Measurements from ENCODE around the gene CEMIP2.
A peak's percentile ranks its signal among the peaks of the same experiment; 100 is the strongest.

CEMIP2 gene

GRCh38 chr9:71772726-71773125 lies 4.4 kb upstream of the CEMIP2 start:
- DNase-seq: no peak

GRCh38 chr9:71770170-71770569 lies 1.9 kb upstream of the CEMIP2 start:
- DNase-seq: no peak

GRCh38 chr9:71769175-71770161 lies 1.2 kb upstream of the CEMIP2 start:
- peak; percentile 74 for DNase-seq

GRCh38 chr9:71767776-71768321 lies 464 bp downstream of the CEMIP2 start:
- DNase-seq: peak; percentile 21

- DNase-seq: no peak
Measured at GRCh38 chr9:71767163-71767775, 1.0 kb downstream of the CEMIP2 start.

GRCh38 chr9:71766663-71767062 lies 1.6 kb downstream of the CEMIP2 start:
- peak; percentile 25 for DNase-seq

GRCh38 chr9:71765693-71766092 lies 2.6 kb downstream of the CEMIP2 start:
- DNase-seq: peak; percentile 35

GRCh38 chr9:71764891-71765290 lies 3.4 kb downstream of the CEMIP2 start:
- DNase-seq: no peak

- no peak for DNase-seq
Measured at GRCh38 chr9:71764463-71764862, 3.9 kb downstream of the CEMIP2 start.

GRCh38 chr9:71763832-71764231 lies 4.5 kb downstream of the CEMIP2 start:
- DNase-seq: peak; percentile 51

GRCh38 chr9:71762900-71763653 lies 5.2 kb downstream of the CEMIP2 start:
- DNase-seq: no peak

GRCh38 chr9:71761938-71762353 lies 6.4 kb downstream of the CEMIP2 start:
- peak; percentile 23 for DNase-seq

- DNase-seq: no peak
Measured at GRCh38 chr9:71760901-71761300, 7.4 kb downstream of the CEMIP2 start.

GRCh38 chr9:71758785-71759184 lies 9.5 kb downstream of the CEMIP2 start:
- DNase-seq: peak; percentile 54

- no peak for DNase-seq
Measured at GRCh38 chr9:71758277-71758676, 10.0 kb downstream of the CEMIP2 start.

- DNase-seq: peak; percentile 37
Measured at GRCh38 chr9:71756753-71757152, 11.6 kb downstream of the CEMIP2 start.

- DNase-seq: peak; percentile 21
Measured at GRCh38 chr9:71755869-71756268, 12.4 kb downstream of the CEMIP2 start.

- DNase-seq: no peak
Measured at GRCh38 chr9:71755230-71755629, 13.1 kb downstream of the CEMIP2 start.

- no peak for DNase-seq
Measured at GRCh38 chr9:71754151-71754550, 14.2 kb downstream of the CEMIP2 start.

- DNase-seq: no peak
Measured at GRCh38 chr9:71752928-71753327, 15.4 kb downstream of the CEMIP2 start.

GRCh38 chr9:71752352-71752751 lies 16.0 kb downstream of the CEMIP2 start:
- no peak for DNase-seq

GRCh38 chr9:71748280-71748743 lies 20.0 kb downstream of the CEMIP2 start:
- DNase-seq: peak; percentile 71

- peak; percentile 49 for DNase-seq
Measured at GRCh38 chr9:71747576-71747975, 20.7 kb downstream of the CEMIP2 start.
